Measurements from ENCODE around the gene RBM19.

RBM19 gene

DNA sequence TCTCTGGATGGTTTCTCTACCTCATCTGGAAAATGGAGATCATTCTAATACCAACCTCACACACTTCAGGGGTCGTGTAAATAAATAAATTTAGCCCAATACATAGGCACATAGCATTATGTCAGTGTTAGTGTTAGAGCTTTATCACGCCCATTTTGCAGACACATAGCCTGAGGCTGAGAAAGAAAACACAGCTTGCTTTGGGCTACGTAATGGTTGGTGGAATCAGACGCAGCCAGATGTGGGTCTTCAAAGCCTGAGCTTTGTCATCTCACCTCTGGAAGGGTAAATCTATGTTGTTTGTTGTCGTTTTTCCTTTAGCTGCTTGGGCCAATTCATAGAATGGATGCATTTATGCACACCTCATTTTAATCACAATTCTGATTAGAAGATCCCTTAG, 191.6 kb downstream of the RBM19 start:
- in situ Hi-C loops (cut with MboI; ENCODE audit: low sequenced_read_pairs, unreplicated experiment): no loop called here
- no peak for DNase-seq (ENCODE audit: low spot score)
- no peak for TF ChIP-seq CTCF (IDR thresholded peaks at IDR 0.05; ENCODE audit: borderline replicate concordance, control extremely low read depth, extremely low read depth, insufficient read depth, missing control alignments)

DNA sequence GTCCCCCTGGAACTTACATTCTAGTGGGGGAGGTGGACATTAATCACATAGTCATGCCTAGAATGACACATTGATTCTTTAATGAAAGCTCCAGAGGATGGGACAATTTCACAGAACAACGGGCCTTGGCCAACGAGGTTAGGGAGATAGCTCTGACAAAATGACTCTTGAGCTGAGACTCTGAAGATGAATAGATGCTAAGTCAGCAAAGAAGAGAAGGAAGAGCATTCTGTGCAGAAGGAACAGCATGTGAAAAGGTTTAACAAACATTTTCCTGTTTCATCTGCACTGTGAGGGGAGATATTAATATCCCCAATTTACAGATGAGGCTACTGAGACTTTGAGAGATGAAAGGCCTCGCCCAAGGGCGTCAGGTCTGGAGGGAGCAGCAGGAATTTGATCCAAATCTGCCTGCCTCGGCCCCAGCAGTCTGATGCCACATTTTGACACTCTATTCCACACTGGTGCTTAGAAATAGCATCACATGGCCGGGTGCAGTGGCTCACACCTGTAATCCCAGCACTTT, 193.6 kb downstream of the RBM19 start:
- no peak for TF ChIP-seq CTCF (IDR thresholded peaks at IDR 0.05; ENCODE audit: borderline replicate concordance, control extremely low read depth, extremely low read depth, insufficient read depth, missing control alignments)
- no peak for DNase-seq (ENCODE audit: low spot score)

GRCh38 chr12:113770389-113770865, 195.7 kb downstream of the RBM19 start:
- no peak for TF ChIP-seq CTCF (IDR thresholded peaks at IDR 0.05; ENCODE audit: borderline replicate concordance, control extremely low read depth, extremely low read depth, insufficient read depth, missing control alignments)
- in situ Hi-C loops (cut with MboI; ENCODE audit: low sequenced_read_pairs, unreplicated experiment): no loop called here
- no peak for DNase-seq (ENCODE audit: low spot score)

More for the DNA sequence above, 193.6 kb downstream of the RBM19 start:
- in situ Hi-C loops (cut with MboI; ENCODE audit: low sequenced_read_pairs, unreplicated experiment): no loop called here

GRCh38 chr12:113769305-113769704, 196.8 kb downstream of the RBM19 start:
- DNase-seq (ENCODE audit: low spot score): no peak
- in situ Hi-C loops (cut with MboI; ENCODE audit: low sequenced_read_pairs, unreplicated experiment): no loop called here
- TF ChIP-seq CTCF (IDR thresholded peaks at IDR 0.05; ENCODE audit: borderline replicate concordance, control extremely low read depth, extremely low read depth, insufficient read depth, missing control alignments): no peak

DNA sequence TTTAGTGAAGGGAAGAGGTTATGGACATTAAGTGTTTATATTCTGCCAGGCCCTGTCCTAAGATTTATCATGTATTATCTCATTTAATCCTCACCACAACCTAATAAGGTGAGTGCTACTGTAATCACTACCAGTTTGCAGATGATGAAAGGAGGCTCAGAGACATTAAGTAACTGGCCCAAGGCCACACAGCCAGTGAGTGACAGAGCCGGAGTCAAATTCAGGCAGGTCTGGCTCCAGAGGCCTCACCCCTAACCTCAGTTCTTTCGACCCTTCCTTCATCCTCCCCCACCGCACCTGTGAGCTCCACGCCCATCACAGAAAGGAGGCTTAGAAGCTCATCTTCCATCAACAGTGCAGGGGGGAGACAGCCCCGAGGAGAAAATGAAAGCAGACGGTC, 197.3 kb downstream of the RBM19 start:
- TF ChIP-seq CTCF (IDR thresholded peaks at IDR 0.05; ENCODE audit: borderline replicate concordance, control extremely low read depth, extremely low read depth, insufficient read depth, missing control alignments): no peak
- in situ Hi-C loops (cut with MboI; ENCODE audit: low sequenced_read_pairs, unreplicated experiment): no loop called here
- DNase-seq (ENCODE audit: low spot score): no peak

- in situ Hi-C loops (cut with MboI; ENCODE audit: low sequenced_read_pairs, unreplicated experiment): no loop called here
- TF ChIP-seq CTCF (IDR thresholded peaks at IDR 0.05; ENCODE audit: borderline replicate concordance, control extremely low read depth, extremely low read depth, insufficient read depth, missing control alignments): no peak
- no peak for DNase-seq (ENCODE audit: low spot score)
These were observed 198.9 kb downstream of the RBM19 start for GRCh38 chr12:113766879-113767878.

Data from GM13976 (cell line).